A172 (cell line): ENCODE results near the gene SDC3. TPM values are rescaled to one million over a fixed set of nuclear protein-coding genes. Genes with fewer than 3 reads are reported as not detected.
"Not testable (repeated sequence)": the region's sequence is repeated elsewhere in the genome, so short reads cannot be mapped to it uniquely, and the experiment has no call there.

Experiments used
- DNase-seq: peaks from one replicate; pipeline ENCODE4 v3.0.0-alpha.2; 2015; ENCODE audit warnings: low spot score
- total RNA-seq: library from RNA; depleted of rRNA; stranded (reverse); fragments of >200 nt; shearing (Covaris generic); gene quantifications from 2 replicates; pipeline ENCODE4 v1.2.3, GENCODE V29; 2014

The SDC3 gene
- total RNA-seq, 1 experiment from 2014 or later = 18.4 TPM

DNA sequence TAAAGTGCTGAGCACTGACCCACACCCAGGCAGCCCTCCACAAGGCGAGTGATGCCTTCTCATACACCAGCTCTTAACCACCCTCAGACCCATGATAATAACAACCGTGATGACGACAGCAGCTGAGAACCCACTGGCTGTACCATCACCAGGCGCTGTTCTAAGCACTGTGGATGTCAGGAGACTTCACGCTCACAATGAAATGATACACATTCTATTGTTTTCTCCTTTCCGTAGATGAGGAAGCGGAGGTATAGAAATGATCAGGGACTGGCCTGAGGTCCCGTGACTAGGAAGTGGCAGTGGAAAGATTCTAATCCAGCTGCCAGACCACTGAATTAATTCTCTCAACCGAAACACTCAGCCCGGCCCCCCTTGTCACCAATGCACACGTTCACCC, 32.6 kb downstream of the SDC3 start:
- DNase-seq = no peak

DNA sequence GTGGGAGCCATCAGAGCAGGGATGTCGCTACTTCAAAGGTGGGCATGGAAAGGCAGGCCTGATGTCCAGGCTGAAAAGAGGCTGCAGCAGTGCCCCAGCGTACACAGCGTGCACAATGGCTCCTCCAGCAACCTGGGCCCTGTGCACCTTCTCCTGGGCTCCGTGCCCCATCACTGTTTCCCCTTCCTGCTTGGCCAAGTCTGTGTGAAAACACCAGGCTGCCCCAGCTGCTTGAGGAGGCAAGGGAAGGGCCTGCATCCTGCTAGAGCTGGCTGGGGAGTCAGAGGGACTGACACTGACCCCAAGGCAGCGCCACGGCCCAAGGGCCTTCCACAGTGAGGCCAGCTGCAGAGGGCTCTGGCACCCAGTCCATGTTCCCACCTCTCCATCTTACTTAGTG, 33.4 kb downstream of the SDC3 start:
- no peak for DNase-seq

- DNase-seq = no peak
These were observed 34.4 kb downstream of the SDC3 start for GRCh38 chr1:30874176-30874575.

- no peak for DNase-seq
These were observed 35.7 kb downstream of the SDC3 start for GRCh38 chr1:30872948-30873263.

- no peak for DNase-seq
These were observed 36.3 kb downstream of the SDC3 start for GRCh38 chr1:30872033-30872947.

- no peak for DNase-seq
These were observed 37.2 kb downstream of the SDC3 start for GRCh38 chr1:30871276-30871871.

DNA sequence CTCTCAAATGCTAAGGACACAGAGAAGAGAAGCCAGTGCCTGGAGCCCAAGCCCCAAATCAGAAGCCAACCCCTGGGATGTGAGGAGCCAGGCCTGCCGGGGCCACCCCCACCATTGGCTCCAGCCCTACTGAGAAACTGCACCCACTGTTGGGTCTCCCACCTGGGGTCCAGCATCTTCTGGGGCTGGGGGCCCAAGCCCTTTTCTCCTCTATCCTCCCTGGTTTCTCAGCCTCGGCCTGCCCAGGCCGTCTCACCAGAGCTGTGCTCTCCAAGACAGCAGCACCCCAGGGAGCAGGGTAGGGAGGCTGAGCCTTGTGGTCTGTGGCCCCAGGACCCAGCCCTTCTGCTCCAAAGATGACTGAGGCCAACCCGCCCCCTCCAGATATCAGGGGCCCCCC, 37.9 kb downstream of the SDC3 start:
- no peak for DNase-seq

DNA sequence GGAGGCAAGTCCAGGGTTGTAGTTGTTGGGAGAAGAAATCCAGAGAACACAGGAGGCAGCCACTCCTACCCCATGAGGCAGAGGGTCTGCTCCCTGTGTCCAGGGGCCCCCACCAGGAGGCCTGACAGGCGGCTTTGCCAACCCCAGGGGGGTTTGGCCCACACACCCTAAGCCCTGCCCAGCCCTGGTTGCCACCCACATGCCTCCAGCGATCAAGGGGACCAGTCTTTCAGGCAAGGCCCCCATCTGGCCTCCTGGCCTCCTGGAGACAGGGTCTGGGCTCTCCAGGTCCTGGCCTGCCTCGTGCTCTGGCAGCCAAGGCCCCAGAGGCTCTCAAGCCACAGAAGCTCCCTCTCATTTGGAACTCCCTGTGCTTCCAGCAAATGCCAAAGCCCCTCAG, 38.5 kb downstream of the SDC3 start:
- DNase-seq = no peak

DNA sequence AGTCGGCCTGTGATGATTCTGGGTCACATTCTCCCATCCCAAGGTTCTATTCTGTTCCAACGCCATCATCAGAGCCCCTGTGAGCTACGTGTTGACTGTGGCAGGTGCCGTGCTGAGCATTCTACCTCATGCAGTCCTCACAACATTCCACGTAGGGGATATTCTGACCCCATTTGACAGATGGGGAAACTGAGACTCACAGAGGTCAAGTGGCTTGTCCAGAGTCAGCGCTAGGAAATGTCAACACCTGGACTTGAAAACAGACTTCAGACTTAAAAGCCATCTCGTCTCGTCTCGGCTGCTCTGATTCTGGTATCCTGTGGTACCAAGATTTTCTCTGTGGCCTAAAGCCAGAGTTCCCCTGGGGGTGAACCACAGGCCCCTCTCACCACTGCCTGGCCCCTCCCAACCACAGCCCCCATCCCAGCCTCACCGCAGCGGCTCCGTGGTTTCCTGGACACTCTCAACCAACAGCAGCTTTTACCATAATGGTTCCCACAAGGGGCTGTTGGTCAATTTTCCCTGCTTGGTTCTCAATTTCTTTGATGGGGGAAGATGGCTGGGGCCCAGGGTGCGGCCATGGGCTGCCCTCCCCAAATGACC, 39.6 kb downstream of the SDC3 start:
- DNase-seq = no peak

DNA sequence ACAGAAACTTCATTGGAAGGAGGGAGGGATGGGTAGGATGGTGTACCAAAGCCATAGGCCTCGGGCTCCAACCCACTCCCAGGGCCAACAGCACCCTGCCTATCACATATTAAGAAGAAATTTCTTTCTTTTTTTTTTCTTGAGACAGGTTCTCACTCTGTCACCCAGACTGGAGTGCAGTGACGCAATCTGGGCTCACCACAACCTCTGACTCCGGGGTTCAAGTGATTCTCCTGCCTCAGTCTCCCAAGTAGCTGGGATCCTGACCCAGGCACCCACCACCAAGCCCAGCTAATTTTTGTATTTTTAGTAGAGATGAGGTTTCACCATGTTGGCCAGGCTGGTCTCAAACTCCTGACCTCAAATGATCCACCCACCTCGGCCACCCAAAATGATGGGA, 40.5 kb downstream of the SDC3 start:
- not testable (repeated sequence) for DNase-seq

DNA sequence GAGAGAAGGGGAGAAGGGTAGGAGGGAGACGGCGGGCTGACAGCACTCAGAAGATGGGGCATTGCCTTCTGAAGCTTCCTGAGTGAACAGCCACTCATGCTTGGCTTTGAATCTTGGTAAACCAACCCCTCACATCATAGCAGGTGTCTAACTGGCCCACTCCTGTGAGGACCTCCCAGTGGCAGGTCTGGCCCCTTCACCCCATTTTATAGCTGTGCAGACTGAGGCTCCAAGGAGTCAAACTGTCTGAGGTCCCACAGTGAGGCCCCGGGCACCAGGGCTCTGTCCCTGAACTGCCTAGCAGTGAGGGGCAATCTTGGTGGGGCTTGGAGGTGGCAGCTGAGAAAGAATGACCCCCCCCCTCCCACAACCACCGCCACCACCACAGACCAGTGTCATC, 41.0 kb downstream of the SDC3 start:
- no peak for DNase-seq

DNA sequence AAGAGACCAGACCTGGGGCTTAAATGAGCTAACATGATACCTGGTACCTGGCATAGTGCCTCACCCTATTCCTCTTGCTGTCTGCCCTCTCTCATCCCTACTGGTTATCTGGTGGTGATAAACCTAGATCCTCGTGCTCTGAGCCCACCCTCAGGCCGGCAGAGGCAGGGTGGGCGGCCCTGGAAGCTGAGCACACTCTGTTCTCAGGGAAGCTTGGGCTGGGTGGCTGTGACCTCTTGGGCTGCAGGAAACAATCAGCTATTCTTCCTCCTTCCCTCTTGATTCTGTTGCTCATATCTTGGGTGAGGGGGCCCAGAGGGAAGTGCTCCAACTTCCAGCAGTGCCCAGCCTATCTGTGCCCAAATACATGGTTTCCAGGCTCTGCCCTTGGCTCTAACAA, 42.0 kb downstream of the SDC3 start:
- DNase-seq = no peak

GRCh38 chr1:30864681-30865080, 43.9 kb downstream of the SDC3 start:
- DNase-seq = no peak

DNA sequence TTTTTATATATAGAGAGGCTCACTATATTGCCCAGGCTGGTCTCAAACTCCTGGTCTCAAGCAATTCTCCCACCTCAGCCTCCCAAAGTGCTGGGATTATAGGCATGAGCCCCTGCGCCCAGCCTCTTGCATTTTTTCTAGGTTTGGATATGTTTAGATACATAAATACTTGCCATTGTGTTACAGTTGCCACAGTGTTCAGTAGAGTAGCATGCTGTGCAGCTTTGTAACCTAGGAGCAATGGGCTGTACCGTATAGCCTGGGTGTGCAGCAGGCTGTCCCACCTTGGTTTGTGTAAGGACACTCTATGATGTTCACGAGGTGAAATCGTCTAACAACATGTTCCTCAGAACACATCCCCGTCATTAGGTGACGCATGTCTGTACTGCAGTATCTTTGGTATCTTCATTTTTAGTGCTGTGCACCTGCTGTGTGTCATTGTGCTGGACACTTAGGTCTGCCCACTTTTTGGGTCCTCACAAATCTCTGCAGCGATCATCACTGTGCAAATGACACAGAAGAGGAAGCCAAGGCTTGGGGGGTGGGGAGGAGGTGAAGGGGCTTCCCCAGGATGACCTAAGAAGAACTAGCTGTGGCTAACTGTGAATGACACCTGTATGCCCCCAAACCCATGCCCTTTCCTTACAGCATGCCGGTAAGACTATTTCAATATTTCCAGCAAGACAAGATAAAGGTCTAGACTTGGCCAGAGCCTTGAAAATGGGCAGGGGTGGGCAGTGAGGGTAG, 44.5 kb downstream of the SDC3 start:
- no peak for DNase-seq

- no peak for DNase-seq
These were observed 48.3 kb downstream of the SDC3 start for GRCh38 chr1:30860320-30860652.

GRCh38 chr1:30857964-30858363, 50.6 kb downstream of the SDC3 start:
- DNase-seq = no peak

DNA sequence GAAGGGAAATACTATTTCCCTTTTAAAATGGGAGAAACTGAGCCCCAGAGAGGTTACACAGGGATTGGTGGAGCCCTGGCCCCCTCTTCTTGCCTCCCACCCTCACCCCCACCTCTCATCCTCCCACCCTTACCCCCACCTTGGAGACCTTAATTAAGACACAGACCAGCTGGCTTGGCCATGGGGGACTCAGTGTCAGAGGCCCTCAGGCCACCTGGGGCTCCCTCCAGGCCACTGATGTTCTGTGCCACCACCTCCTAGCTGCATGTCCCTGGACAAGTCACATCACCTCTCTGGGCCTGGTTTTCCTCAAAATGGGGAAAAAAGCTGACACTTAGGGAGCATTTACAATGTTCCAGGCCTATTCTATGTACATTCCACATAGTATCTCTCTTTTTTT, 51.5 kb downstream of the SDC3 start:
- DNase-seq = no peak

DNA sequence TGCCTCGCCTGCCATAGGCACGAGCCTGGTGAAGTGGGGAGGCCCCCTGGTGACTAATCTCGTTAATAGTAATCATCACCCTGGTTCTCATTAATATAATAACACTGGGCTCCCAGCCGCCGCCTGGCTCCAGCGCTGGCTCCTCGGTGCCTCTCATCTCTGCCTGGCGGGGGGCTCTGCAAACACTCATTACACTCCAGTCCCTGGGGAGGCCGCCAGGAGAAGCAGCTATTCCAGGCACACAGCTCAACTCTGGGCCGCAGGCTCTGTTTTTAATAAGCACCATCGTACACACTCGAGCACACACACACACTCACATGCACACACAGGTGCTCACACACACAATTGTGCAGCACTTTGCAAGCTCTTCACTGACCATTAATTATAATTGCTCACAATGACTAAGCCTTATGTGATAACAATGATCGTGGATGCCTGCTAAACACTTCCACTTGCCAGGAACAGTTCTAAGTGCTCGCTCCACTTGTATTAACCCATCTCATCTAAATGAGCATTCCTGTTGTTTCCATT, 52.2 kb downstream of the SDC3 start:
- DNase-seq = no peak

DNA sequence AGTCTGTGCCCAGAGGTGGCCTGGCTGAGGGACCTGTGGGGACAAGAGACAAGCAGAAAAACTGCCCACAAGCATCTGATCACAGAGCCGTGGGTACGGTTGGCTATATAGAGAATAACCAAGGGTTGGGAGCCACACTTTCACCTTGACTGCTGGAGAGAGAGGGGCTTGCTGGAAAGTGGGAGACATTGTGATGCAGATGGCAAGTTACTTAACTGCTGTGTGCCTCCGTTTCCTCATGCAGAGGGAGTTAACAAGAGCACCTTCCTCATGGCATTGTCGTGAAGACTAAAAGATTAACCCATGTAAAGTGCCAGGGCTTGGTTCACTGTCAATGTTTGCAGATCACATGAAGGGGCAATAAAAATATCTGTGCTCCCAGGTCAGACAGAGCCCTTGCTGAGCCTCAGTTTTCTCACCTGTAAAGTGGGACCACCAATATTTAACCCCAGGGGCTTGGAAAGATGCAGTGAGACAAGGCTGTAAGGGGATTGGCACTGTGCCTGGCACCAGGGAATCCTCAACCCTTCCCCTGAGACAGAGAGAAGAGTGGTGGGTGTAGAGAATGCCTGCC, 52.8 kb downstream of the SDC3 start:
- DNase-seq = no peak

GRCh38 chr1:30853350-30853749, 55.2 kb downstream of the SDC3 start:
- no peak for DNase-seq

DNA sequence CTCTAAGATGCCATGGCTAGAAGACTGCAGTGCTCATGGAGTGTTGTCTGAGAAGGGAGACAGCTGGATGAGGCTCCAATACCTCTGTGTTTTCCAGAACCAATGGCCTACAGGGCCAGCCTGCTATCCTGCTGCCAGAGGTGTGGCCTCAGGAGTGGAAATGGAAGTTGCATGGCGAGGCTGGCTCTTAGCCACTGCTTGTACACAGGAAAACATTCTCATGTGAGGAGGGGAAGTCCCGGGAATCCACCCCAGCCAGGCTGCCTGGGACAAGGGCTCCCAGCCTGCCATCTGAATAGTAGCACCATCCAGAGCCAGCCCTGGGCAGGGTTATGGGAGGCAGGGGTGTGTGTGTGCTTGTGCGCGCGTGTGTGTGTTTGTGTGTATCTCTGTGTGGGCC, 56.5 kb downstream of the SDC3 start:
- DNase-seq = peak; percentile 21

- DNase-seq = no peak
These were observed 57.3 kb downstream of the SDC3 start for GRCh38 chr1:30851286-30851685.
